Measurements from ENCODE around the gene RBKS. TPM values are rescaled to one million over a fixed set of nuclear protein-coding genes. Genes with fewer than 3 reads are reported as not detected.

Gene RBKS
- total and polyA plus RNA-seq, 2 of the 13 experiments (the other 11 are each of a cell fraction or from before 2014, with no cell fraction given): 7.7 to 8.3 TPM

GRCh38 chr2:27771548-27772335 lies 118.4 kb downstream of the RBKS start, which contains the start of gene MRPL33 (continued):
- TF ChIP-seq, protein P1, sequence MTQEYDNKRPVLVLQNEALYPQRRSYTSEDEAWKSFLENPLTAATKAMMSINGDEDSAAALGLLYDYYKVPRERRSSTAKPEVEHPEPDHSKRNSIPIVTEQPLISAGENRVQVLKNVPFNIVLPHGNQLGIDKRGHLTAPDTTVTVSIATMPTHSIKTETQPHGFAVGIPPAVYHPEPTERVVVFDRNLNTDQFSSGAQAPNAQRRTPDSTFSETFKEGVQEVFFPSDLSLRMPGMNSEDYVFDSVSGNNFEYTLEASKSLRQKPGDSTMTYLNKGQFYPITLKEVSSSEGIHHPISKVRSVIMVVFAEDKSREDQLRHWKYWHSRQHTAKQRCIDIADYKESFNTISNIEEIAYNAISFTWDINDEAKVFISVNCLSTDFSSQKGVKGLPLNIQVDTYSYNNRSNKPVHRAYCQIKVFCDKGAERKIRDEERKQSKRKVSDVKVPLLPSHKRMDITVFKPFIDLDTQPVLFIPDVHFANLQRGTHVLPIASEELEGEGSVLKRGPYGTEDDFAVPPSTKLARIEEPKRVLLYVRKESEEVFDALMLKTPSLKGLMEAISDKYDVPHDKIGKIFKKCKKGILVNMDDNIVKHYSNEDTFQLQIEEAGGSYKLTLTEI (CRISPR knock-in tag; conservative IDR thresholded peaks at IDR 0.05): no peak
- TF ChIP-seq ZNF780A (CRISPR knock-in tag; IDR thresholded peaks at IDR 0.05) (no peak), ZNF614 (CRISPR knock-in tag; IDR thresholded peaks at IDR 0.05; ENCODE audit: borderline replicate concordance) (peak; percentile 94; the same call in 1 of the 2 replicates), TOE1 (CRISPR knock-in tag; IDR thresholded peaks at IDR 0.05) (peak; percentile 82), ZNF670 (CRISPR knock-in tag; IDR thresholded peaks at IDR 0.05; ENCODE audit: borderline replicate concordance) (peak; percentile 75; the same call in 1 of the 2 replicates), MAX (IDR thresholded peaks at IDR 0.05) (peak; percentile 88), PRMT3 (CRISPR knock-in tag; IDR thresholded peaks at IDR 0.05; ENCODE audit: borderline replicate concordance, low read depth) (0 out of 2 replicates have a peak, but pooled peaks have one; percentile 78), SPEN (CRISPR knock-in tag; IDR thresholded peaks at IDR 0.05; ENCODE audit: low read depth) (0 out of 2 replicates have a peak, but pooled peaks have one; percentile 68), NCOA2 (CRISPR knock-in tag; IDR thresholded peaks at IDR 0.05) (no peak; the same call in 1 of the 2 replicates), KDM1A (CRISPR knock-in tag; IDR thresholded peaks at IDR 0.05) (no peak), GATA4 (IDR thresholded peaks at IDR 0.05; ENCODE audit: borderline replicate concordance, low read depth) (peak; percentile 60; the same call in 1 of the 2 replicates), ZNF354B (CRISPR knock-in tag; IDR thresholded peaks at IDR 0.05) (no peak), ZSCAN20 (CRISPR knock-in tag; IDR thresholded peaks at IDR 0.05; ENCODE audit: borderline replicate concordance) (no peak; the same call in 1 of the 2 replicates), ZNF230 (CRISPR knock-in tag; IDR thresholded peaks at IDR 0.05) (peak; percentile 84; the same call in 1 of the 2 replicates), KIAA2018 (CRISPR knock-in tag; IDR thresholded peaks at IDR 0.05; ENCODE audit: borderline replicate concordance) (no peak), NFYB (CRISPR knock-in tag; IDR thresholded peaks at IDR 0.05) (0 out of 2 replicates have a peak, but pooled peaks have one; percentile 18), SP2 (CRISPR knock-in tag; IDR thresholded peaks at IDR 0.05) (peak; percentile 62), RBAK (CRISPR knock-in tag; IDR thresholded peaks at IDR 0.05) (no peak), MIER2 (CRISPR knock-in tag; IDR thresholded peaks at IDR 0.05) (no peak; the same call in 1 of the 2 replicates), ZNF777 (CRISPR knock-in tag; IDR thresholded peaks at IDR 0.05) (0 out of 2 replicates have a peak, but pooled peaks have one; percentile 39)

All from HepG2 (cell line).